ENCODE data around the gene COMMD9. TPM values are rescaled to one million over a fixed set of nuclear protein-coding genes. Genes with fewer than 3 reads are reported as not detected.
"Not testable (repeated sequence)": the region's sequence is repeated elsewhere in the genome, so short reads cannot be mapped to it uniquely, and the experiment has no call there.

COMMD9 gene
- polyA plus RNA-seq (ENCODE audit: insufficient read length) = 54.6 TPM

GRCh38 chr11:36289226-36289852 lies at the start of gene COMMD9:
TSS of gene COMMD9 (minus strand) at chr11:36289424. CDS start at chr11:36289412, 12 bp downstream.
- peak; percentile 73 for DNase-seq (ENCODE audit: low read depth)

- no peak for DNase-seq (ENCODE audit: low read depth)
Measured at GRCh38 chr11:36333897-36334296, 44.7 kb upstream of the COMMD9 start.

GRCh38 chr11:36333468-36333867 lies 44.2 kb upstream of the COMMD9 start:
- DNase-seq (ENCODE audit: low read depth) = no peak

- no peak for DNase-seq (ENCODE audit: low read depth)
Measured at GRCh38 chr11:36330411-36330810, 41.2 kb upstream of the COMMD9 start.

- no peak for DNase-seq (ENCODE audit: low read depth)
Measured at GRCh38 chr11:36328966-36329673, 39.9 kb upstream of the COMMD9 start.

- no peak for DNase-seq (ENCODE audit: low read depth)
Measured at GRCh38 chr11:36326524-36327419, 37.5 kb upstream of the COMMD9 start.

- not testable (repeated sequence) for DNase-seq (ENCODE audit: low read depth)
Measured at GRCh38 chr11:36325403-36325802, 36.2 kb upstream of the COMMD9 start.

GRCh38 chr11:36324956-36325355 lies 35.7 kb upstream of the COMMD9 start:
- DNase-seq (ENCODE audit: low read depth) = not testable (repeated sequence)

- no peak for DNase-seq (ENCODE audit: low read depth)
Measured at GRCh38 chr11:36317992-36318391, 28.8 kb upstream of the COMMD9 start.

- DNase-seq (ENCODE audit: low read depth) = no peak
Measured at GRCh38 chr11:36316049-36316448, 26.8 kb upstream of the COMMD9 start.

GRCh38 chr11:36314434-36314767 lies 25.2 kb upstream of the COMMD9 start:
- no peak for DNase-seq (ENCODE audit: low read depth)

- DNase-seq (ENCODE audit: low read depth) = no peak
Measured at GRCh38 chr11:36313750-36314433, 24.7 kb upstream of the COMMD9 start.

- DNase-seq (ENCODE audit: low read depth) = peak; percentile 43
Measured at GRCh38 chr11:36312611-36313472, 23.6 kb upstream of the COMMD9 start.

- no peak for DNase-seq (ENCODE audit: low read depth)
Measured at GRCh38 chr11:36311926-36312595, 22.8 kb upstream of the COMMD9 start.

GRCh38 chr11:36309779-36310178 lies 20.6 kb upstream of the COMMD9 start:
- DNase-seq (ENCODE audit: low read depth) = no peak

GRCh38 chr11:36308577-36308976 lies 19.4 kb upstream of the COMMD9 start:
- DNase-seq (ENCODE audit: low read depth) = no peak

- no peak for DNase-seq (ENCODE audit: low read depth)
Measured at GRCh38 chr11:36306888-36307287, 17.7 kb upstream of the COMMD9 start.

GRCh38 chr11:36305047-36305446 lies 15.8 kb upstream of the COMMD9 start:
- no peak for DNase-seq (ENCODE audit: low read depth)

GRCh38 chr11:36304351-36304750 lies 15.1 kb upstream of the COMMD9 start:
- DNase-seq (ENCODE audit: low read depth) = no peak

GRCh38 chr11:36300650-36301049 lies 11.4 kb upstream of the COMMD9 start:
- DNase-seq (ENCODE audit: low read depth) = no peak

Data from forelimb muscle (tissue), 1 donor.